Measurements from ENCODE around the gene KAZN. TPM values are rescaled to one million over a fixed set of nuclear protein-coding genes. Genes with fewer than 3 reads are reported as not detected.

Gene KAZN
- total and polyA plus RNA-seq, 2 of the 8 experiments (the other 6 are each of a cell fraction or from before 2014, with no cell fraction given) = 3.7 to 11.8 TPM

DNA sequence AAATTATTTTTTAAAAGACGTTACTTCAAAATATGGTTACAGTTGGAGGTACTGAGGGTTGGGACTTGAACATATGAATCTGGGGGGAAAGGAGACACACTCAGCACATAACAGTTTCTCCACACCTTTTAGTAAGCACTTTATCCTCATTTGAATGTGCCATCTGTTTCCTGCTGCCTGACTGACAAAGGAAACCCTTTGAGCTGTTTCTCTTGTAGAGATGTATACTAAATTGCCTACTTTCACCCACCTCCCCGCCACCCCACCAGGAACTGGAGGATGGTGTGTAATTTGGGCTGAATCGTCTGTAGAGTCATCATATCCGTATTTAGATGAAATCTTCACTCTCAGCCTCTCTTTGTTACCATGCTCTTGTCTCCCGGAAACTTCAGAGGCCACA, 108.1 kb downstream of the KAZN start:
- Histone ChIP-seq H3K9me3 (ENCODE audit: insufficient read depth in 2 of 2, low read depth in 1 of 2, low read length in 1 of 2) (peaks cover 19 to 28% of the 10 kb centered on the region in 2 experiments), H2BK20ac (ENCODE audit: low read length) (no peak overlapping the region), H4K20me1 (replicated peaks in 1 of 2; ENCODE audit: control insufficient read depth in 1 of 2, insufficient read depth in 2 of 2, low read length in 2 of 2) (no peaks in the 10 kb centered on the region), H3K27me3 (replicated peaks in 1 of 4; ENCODE audit: control insufficient read depth in 3 of 4, extremely low read depth in 1 of 4, insufficient read depth in 3 of 4, low read length in 3 of 4) (no peaks in the 10 kb centered on the region; a peak in 1 of 7 replicates), H3K56ac (replicated peaks; ENCODE audit: insufficient read length, low read depth, low read length) (no peak overlapping the region), H2BK5ac (ENCODE audit: low read depth, low read length) (no peak overlapping the region), H3K4ac (replicated peaks; ENCODE audit: insufficient read length, low read depth, low read length) (no peak overlapping the region), H3K79me2 (ENCODE audit: control insufficient read depth in 1 of 2, insufficient read depth in 2 of 2, low read length in 2 of 2) (no peaks in the 10 kb centered on the region), H4K91ac (replicated peaks; ENCODE audit: insufficient read length, low read length) (no peak overlapping the region), H3K14ac (ENCODE audit: insufficient read length) (no peak overlapping the region), H2AFZ (ENCODE audit: low read length) (no peak overlapping the region), H3K23me2 (ENCODE audit: low read depth, low read length) (no peaks in the 10 kb centered on the region), H3K4me3 (ENCODE audit: extremely low read depth in 1 of 4, insufficient read depth in 2 of 4, low read depth in 3 of 4, low read length in 4 of 4) (no peak overlapping the region), H3K4me2 (ENCODE audit: insufficient read depth in 1 of 2, low read depth in 2 of 2, low read length in 2 of 2) (no peak overlapping the region), H3K79me1 (ENCODE audit: low read depth, low read length) (no peaks in the 10 kb centered on the region), H2BK15ac (ENCODE audit: low read length) (no peak overlapping the region), H3K27ac (ENCODE audit: low read depth, low read length) (no peak overlapping the region), H3K18ac (ENCODE audit: extremely low read depth, low read length) (no peak overlapping the region), H2BK120ac (replicated peaks; ENCODE audit: low read depth, low read length) (no peak overlapping the region), H3K23ac (ENCODE audit: insufficient read length) (no peak overlapping the region), H3K9ac (replicated peaks in 1 of 4; ENCODE audit: extremely low read depth in 1 of 4, low read depth in 3 of 4, low read length in 3 of 4) (no peak overlapping the region), H3K4me1 (replicated peaks in 1 of 4; ENCODE audit: control insufficient read depth in 3 of 4, insufficient read depth in 4 of 4, low read length in 3 of 4) (no peaks in the 10 kb centered on the region), H2BK12ac (ENCODE audit: low read depth, low read length) (no peak overlapping the region), H3K36me3 (ENCODE audit: control insufficient read depth in 2 of 4, insufficient read depth in 4 of 4, low read length in 3 of 4) (no peaks in the 10 kb centered on the region; a peak in 1 of 8 replicates), H4K5ac (ENCODE audit: insufficient read length, low read depth, low read length) (no peak overlapping the region), H4K8ac (ENCODE audit: extremely low read depth, insufficient read depth, low read length) (no peak overlapping the region), H2AK5ac (ENCODE audit: low read depth, low read length) (no peak overlapping the region)
- 87% methylated on average over 5 of the region's 5 CpGs; no CpG with 5 or more reads in 1 of the 2 experiments for WGBS, 2 experiments (ENCODE audit: extremely low coverage in 1 of 2, insufficient coverage in 1 of 2, insufficient read length in 1 of 2, insufficient replicate concordance in 2 of 2, low coverage in 1 of 2, low lambda C conversion rate in 2 of 2, missing lambda C conversion rate in 1 of 2)
- CTCF ChIA-PET (ENCODE audit: partially characterized antibody) = no interaction called here
- POLR2A ChIA-PET (ENCODE audit: partially characterized antibody) = no interaction called here
- TF ChIP-seq RAD21 (IDR thresholded peaks at IDR 0.05 in 1 of 2, conservative IDR thresholded peaks at IDR 0.05 in 1 of 2; ENCODE audit: low read depth in 2 of 2, low read length in 2 of 2) = no peak
- TF ChIP-seq NRF1 (IDR thresholded peaks at IDR 0.05; ENCODE audit: low read depth, low read length) = no peak
- no peak for TF ChIP-seq SUZ12 (IDR thresholded peaks at IDR 0.05; ENCODE audit: low read length)
- TF ChIP-seq EZH2 (IDR thresholded peaks at IDR 0.05; ENCODE audit: low read depth, low read length, severe bottlenecking) = no peak
- TF ChIP-seq, protein P1, sequence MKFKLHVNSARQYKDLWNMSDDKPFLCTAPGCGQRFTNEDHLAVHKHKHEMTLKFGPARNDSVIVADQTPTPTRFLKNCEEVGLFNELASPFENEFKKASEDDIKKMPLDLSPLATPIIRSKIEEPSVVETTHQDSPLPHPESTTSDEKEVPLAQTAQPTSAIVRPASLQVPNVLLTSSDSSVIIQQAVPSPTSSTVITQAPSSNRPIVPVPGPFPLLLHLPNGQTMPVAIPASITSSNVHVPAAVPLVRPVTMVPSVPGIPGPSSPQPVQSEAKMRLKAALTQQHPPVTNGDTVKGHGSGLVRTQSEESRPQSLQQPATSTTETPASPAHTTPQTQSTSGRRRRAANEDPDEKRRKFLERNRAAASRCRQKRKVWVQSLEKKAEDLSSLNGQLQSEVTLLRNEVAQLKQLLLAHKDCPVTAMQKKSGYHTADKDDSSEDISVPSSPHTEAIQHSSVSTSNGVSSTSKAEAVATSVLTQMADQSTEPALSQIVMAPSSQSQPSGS (IDR thresholded peaks at IDR 0.05; ENCODE audit: low read length) = no peak
- no peak for TF ChIP-seq GABPA (IDR thresholded peaks at IDR 0.05; ENCODE audit: borderline replicate concordance, insufficient read depth, low read length)
- TF ChIP-seq SP4 (IDR thresholded peaks at IDR 0.05; ENCODE audit: low read length) = no peak
- no peak for TF ChIP-seq RFX5 (IDR thresholded peaks at IDR 0.05; ENCODE audit: borderline replicate concordance, low read depth, low read length)
- TF ChIP-seq, protein P2, sequence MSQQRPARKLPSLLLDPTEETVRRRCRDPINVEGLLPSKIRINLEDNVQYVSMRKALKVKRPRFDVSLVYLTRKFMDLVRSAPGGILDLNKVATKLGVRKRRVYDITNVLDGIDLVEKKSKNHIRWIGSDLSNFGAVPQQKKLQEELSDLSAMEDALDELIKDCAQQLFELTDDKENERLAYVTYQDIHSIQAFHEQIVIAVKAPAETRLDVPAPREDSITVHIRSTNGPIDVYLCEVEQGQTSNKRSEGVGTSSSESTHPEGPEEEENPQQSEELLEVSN (IDR thresholded peaks at IDR 0.05) = no peak
- no peak for FAIRE-seq
- DNase-seq (ENCODE audit: low read depth in 1 of 2, low spot score in 2 of 2) = no peak
